Glomerular visceral epithelial cell (primary cell): ENCODE results near the gene LMO7.
"Not testable (repeated sequence)": the region's sequence is repeated elsewhere in the genome, so short reads cannot be mapped to it uniquely, and the experiment has no call there.

Experiments
- DNase-seq: peaks from one replicate; pipeline ENCODE4 v3.0.0-alpha.2; 2016; ENCODE audit errors: extremely low spot score

The LMO7 gene

DNA sequence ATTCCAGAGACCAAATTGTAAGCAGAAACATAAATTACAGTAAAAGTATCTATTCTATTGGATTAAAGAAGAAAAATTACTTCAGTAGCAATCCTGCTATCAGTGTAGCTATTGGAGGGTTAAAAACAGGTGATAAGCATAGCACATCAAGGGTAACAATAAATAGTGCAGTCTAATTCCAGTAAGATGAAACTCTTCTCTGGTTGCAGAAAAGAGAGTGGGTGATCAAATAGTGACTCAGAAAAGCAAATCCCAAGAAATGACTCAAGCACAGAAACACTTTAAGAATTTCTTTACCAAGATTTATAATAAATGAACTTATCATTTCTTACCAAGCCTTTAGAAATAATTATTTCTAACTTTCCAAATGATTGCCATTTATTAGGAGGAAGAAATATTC lies 135.7 kb downstream of the LMO7 start:
- DNase-seq, result peak; percentile 63

DNA sequence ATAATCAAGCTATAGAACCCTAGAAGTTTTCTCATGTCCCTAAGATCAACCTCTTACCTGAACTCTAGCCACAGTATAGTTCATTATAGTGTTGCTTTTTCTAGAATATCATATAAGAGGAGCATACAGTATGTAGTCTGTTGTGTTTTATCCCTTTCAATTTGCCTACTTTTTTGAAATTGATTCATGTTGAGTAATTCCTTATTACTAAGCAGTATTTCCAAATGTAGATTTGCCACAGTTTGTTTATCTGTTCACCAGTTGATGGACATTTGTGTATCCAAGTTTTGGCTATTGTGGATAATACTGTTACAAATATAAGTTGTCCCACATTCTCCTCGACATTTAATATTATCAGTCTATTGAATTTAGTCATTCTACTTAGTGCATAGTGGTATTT lies 138.0 kb downstream of the LMO7 start:
- DNase-seq, result no peak

GRCh38 chr13:75776550-75776949 lies 140.4 kb downstream of the LMO7 start:
- DNase-seq, result no peak

- no peak for DNase-seq
Observed at GRCh38 chr13:75779393-75779792, 143.3 kb downstream of the LMO7 start.

- not testable (repeated sequence) for DNase-seq
Observed at GRCh38 chr13:75780103-75780502, 144.0 kb downstream of the LMO7 start.

DNA sequence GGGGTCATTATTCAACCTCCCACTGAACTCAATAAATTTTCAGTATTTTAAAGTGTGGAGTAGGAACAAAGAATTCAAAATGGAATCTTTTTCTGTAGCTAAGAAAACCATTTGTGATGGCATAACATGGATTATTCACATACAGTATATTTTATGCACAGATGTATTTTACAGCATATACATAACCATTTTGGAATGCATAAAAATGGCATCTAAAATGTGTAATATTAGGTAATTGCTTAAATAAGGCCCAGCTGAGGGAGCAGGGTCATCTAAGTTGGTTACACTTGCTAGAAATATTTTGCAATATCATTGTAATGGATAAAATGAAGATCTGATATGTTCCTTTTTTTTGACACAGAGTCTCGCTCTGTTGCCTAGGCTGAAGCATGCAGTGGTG lies 146.9 kb downstream of the LMO7 start:
- DNase-seq, result no peak

DNA sequence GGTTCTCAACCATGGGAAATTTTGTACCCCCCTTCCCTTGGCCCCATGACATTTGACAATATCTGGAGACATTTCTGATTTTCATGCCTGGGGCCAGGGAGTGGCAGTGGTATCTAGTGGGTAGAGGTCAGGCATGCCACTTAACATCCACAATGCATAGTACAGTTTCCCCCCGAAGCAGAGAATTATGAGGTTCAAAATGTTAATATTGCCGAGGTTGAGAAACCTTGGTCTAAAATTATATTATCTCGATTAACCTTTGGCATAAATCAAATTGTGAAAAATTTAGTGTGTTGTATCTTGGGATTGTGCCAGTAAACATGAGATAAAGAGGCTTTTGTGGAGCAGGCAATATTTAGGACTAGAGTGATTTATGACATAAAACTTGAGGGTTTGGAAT lies 147.9 kb downstream of the LMO7 start:
- DNase-seq, result no peak

DNA sequence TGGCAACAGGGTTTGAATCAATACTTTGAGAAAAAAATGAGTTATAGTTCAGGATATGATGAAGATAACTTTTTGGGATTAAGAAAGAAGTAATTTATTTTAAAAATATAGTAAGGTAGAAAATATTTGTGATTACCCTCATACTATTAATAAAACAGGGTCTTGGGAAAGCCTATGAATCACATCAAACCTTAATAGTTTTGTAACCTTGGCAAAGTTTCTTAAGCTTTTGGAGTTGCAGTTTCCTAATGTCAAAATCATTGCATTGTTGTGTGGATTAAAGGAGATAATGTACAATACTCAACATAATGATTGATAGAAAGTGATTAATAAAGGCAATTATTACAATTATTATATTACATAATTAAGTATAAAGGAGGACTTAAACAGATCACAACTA lies 149.0 kb downstream of the LMO7 start:
- no peak for DNase-seq

GRCh38 chr13:75787249-75787928 lies 151.3 kb downstream of the LMO7 start:
- no peak for DNase-seq

DNA sequence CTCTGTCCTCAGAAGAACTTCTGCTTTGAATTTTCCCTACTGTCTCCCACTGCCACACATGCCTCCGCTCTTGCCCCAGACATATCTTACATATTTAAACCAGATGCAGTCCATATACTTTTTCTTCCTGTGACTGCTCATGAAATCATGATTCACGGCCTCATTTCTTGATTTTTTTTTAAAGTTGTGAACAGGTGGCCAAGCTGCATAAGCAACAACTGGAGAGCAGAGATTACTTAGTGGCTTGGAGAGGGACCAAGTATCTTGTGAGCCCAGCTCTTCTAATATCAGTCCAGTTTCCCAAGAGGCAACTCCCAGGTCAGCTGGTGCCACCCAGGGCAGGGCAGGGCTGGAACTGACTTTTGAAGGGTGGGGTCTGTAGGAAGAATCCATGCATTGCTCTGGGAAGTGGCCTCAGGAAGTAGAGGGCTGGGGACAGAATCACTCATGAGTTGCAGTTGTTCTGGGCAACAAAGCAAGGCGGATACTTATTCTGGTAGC lies 152.4 kb downstream of the LMO7 start:
- peak; percentile 73 for DNase-seq

GRCh38 chr13:75789451-75790197 lies 153.5 kb downstream of the LMO7 start:
- DNase-seq, result no peak

GRCh38 chr13:75790198-75790970 lies 154.3 kb downstream of the LMO7 start:
- DNase-seq, result no peak

DNA sequence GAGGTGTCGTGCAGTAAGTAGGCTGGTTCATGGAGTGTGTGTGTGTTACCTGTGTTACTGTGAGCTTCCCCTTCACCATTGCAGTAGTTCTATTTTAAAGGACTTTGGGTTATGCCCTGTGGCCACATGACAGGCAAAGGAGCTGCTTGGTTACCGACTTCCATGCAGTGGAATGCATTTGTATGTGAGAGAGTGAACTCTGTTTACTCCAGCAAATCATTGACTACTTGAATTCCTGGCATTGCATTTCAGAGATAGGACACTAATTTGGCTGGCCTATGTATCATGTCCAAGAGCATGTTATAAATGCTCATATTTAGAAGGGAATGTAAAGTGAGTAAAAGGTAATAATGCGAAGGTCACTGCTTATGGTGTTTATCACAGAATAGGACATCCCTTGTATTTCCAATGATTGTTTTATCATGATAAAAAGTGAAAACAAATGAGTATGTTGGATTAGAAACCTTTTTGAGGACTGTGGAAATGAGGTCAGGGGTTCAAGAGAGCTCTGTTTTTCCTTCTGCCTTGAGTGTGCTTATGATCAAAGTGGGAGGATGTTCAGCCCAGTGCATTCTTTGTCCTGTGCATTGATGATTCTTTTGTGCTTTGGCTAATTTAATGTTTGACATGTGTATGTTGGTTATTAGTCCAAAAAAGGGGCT lies 156.5 kb downstream of the LMO7 start:
- DNase-seq, result peak; percentile 57

- not testable (repeated sequence) for DNase-seq
Observed at GRCh38 chr13:75793188-75793567, 157.0 kb downstream of the LMO7 start.

- DNase-seq, result no peak
Observed at GRCh38 chr13:75794663-75795062, 158.5 kb downstream of the LMO7 start.

GRCh38 chr13:75795274-75795673 lies 159.1 kb downstream of the LMO7 start:
- no peak for DNase-seq

DNA sequence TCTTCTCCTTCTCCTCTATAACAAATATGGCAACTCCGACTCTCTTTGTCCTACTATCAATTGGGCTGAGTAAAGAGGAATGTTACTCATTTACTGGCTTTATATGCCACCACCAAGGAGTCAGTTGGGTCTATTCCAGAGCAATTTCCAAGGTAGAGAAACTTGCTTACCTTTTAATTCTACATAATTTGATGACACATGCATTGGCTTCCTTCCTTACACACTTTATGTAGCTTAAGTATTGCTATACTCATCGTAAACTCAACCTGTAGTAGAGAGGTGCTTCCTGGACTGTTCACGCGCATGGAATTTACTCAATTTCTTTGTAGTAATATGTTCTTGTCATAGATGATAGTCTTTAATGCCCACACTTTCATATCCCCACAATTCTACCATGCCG lies 160.7 kb downstream of the LMO7 start:
- no peak for DNase-seq

DNA sequence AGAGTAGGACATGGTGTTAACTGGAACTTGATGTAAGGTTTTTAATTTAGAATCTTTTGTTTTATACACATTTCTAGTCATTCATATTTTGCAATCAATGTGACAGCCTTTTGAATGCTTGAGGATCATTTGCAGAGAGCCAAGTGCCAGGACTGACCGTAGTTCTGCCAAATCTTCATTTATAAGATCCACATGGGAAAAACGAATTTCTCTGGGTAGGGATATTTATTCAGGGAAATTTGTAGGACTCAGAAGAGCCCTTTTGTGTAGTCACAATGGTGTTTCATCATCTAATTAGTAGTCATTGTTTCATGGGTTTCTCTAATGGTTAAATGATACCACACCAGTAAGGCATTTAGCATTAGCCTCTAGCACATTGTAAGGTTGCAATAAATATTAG lies 161.1 kb downstream of the LMO7 start:
- no peak for DNase-seq

DNA sequence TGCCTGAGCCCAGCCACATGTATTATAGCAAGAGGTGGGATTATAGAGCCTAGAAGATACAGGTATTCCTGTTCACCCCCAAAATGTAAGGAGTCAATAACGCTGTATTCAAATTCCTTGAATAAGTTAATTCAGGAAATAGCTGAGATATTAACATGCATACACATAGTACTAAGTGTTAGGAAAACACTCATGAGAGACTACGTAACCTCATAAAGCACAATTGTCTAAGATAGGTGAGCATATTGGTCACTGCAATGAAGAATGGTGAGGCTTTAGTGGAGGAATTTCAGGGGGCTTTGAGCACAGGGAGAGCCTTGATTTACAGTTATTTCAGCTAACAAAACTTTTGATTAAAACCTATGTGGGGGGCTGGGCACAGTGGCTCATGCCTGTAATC lies 161.6 kb downstream of the LMO7 start:
- no peak for DNase-seq

- no peak for DNase-seq
Observed at GRCh38 chr13:75798353-75799255, 162.5 kb downstream of the LMO7 start.

- DNase-seq, result no peak
Observed at GRCh38 chr13:75800545-75800944, 164.4 kb downstream of the LMO7 start.
